SKM-1 treated with dmso at 0.1 percent for 144 hours (cell line): ENCODE measurements around the gene NES.

Source experiments
- DNase-seq: peaks from one replicate; lab custom pipeline; 2025; ENCODE audit not compliant: unreplicated experiment; lab: John Stamatoyannopoulos, UW

The NES gene

GRCh38 chr1:156676820-156677615 lies at the start of gene NES:
TSS of gene NES (minus strand) at chr1:156677407. CDS start at chr1:156677264, 143 bp downstream.
- DNase-seq = no peak

- DNase-seq = peak; percentile 83
Measured at GRCh38 chr1:156726549-156727226, 49.5 kb upstream of the NES start.

- peak; percentile 99 for DNase-seq
Measured at GRCh38 chr1:156725683-156726280, 48.6 kb upstream of the NES start.

GRCh38 chr1:156721535-156721934 lies 44.3 kb upstream of the NES start:
- DNase-seq = no peak

GRCh38 chr1:156721131-156721530 lies 43.9 kb upstream of the NES start:
- no peak for DNase-seq

GRCh38 chr1:156717351-156717750 lies 40.1 kb upstream of the NES start:
- no peak for DNase-seq

GRCh38 chr1:156714830-156715229 lies 37.6 kb upstream of the NES start:
- DNase-seq = no peak

GRCh38 chr1:156712626-156713025 lies 35.4 kb upstream of the NES start:
- DNase-seq = no peak

GRCh38 chr1:156711011-156711817 lies 34.0 kb upstream of the NES start:
- DNase-seq = no peak

GRCh38 chr1:156709757-156710489 lies 32.7 kb upstream of the NES start:
- DNase-seq = no peak

GRCh38 chr1:156709031-156709430 lies 31.8 kb upstream of the NES start:
- no peak for DNase-seq

- no peak for DNase-seq
Measured at GRCh38 chr1:156708218-156708661, 31.0 kb upstream of the NES start.

- DNase-seq = no peak
Measured at GRCh38 chr1:156707417-156708217, 30.4 kb upstream of the NES start.

- no peak for DNase-seq
Measured at GRCh38 chr1:156706657-156707416, 29.6 kb upstream of the NES start.

- DNase-seq = peak; percentile 20
Measured at GRCh38 chr1:156705918-156706656, 28.9 kb upstream of the NES start.

GRCh38 chr1:156705321-156705917 lies 28.2 kb upstream of the NES start, which contains the start of gene CRABP2:
TSS of gene CRABP2 (minus strand) at chr1:156705583. CDS start at chr1:156705446, 137 bp downstream.
- no peak for DNase-seq

- no peak for DNase-seq
Measured at GRCh38 chr1:156704930-156705320, 27.7 kb upstream of the NES start.
